GM12801 (cell line): ENCODE results near the gene NCMAP.

Source experiments
- TF ChIP-seq, protein P1 (sequence below): IDR thresholded peaks from one replicate; pipeline ENCODE4 v1.5.1; 2011; ENCODE audit warnings: control low read depth; ENCODE audit not compliant: insufficient read length; ENCODE audit errors: extremely low read depth

The NCMAP gene

DNA sequence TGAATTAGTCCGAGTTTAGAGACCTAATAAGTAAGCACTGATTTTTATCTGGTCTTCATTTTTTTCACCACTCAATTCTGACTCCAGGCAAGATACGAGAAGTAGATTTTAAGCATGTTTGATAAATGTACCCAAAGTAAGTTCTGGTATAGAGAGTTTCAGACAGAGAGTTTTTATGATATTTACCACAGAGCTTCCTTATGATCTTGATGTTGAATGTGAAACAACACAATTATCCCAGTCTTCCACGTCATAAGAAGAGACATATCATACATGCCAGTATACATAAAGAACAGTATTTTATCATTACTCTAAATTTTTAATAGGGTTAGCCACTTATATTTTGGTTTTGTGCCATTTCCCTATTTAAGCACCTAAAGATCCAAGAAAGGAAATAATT lies 7.8 kb upstream of the NCMAP start:
- TF ChIP-seq, protein P1, sequence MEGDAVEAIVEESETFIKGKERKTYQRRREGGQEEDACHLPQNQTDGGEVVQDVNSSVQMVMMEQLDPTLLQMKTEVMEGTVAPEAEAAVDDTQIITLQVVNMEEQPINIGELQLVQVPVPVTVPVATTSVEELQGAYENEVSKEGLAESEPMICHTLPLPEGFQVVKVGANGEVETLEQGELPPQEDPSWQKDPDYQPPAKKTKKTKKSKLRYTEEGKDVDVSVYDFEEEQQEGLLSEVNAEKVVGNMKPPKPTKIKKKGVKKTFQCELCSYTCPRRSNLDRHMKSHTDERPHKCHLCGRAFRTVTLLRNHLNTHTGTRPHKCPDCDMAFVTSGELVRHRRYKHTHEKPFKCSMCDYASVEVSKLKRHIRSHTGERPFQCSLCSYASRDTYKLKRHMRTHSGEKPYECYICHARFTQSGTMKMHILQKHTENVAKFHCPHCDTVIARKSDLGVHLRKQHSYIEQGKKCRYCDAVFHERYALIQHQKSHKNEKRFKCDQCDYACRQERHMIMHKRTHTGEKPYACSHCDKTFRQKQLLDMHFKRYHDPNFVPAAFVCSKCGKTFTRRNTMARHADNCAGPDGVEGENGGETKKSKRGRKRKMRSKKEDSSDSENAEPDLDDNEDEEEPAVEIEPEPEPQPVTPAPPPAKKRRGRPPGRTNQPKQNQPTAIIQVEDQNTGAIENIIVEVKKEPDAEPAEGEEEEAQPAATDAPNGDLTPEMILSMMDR = no peak

DNA sequence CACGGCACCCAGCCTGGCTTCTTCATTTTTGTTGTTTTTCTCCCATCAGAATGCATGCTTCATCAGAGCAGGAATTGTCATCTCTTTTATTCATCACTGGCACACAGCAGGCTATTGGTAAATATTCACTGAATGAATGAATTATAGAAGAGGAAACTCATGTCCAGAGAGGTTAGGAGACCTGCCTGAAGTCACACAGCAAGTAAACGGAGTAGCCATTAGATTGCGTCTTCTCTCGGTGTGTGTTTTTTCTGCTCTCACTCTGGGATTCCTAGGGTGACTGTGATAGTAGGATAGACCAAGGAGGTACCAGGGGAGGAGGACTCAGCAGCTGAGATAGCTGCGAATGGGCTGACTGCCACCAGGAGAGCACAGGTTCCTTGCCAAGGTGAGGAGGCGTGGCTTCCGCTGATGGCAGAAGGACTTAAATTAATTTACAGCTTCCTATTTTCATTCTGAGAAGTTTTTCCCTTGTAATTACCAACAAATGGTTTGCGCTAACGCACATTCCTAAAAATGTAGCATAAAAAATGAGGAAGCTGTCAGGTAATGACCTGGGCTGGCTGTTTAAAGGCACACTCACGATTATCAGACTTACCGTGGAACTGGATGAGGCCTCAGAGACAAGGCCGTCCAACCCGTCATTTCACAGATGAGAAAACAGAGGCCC lies 4.5 kb upstream of the NCMAP start:
- TF ChIP-seq, protein P1 = no peak

DNA sequence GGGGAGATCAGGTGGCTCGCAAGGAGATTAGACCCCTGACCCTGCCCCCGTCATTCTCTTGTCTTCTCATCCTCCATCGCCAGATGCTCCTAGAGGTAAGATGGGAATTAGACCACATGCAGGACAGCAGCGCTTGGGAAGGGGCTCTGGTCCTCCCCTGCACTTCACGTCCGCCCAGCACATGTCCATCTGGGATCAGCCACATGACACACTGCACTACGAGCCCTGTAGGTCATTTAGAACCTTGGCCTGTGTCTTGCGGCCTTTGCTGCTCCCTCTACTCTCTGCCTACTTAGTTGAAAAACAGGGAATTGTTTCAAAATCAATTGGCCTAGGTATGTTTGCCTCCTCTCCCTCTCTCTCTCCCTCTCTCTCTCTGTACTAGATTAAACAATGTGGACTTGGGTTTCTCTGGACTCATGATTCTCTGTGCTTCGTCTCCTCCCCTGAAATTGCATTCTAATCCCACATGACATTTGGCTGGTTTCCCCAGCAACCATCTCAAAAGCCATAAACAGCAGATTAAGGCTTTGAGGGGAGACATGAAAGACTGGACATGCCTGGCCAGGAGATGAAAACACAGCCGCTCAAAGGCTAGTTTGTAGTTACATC lies 3.8 kb upstream of the NCMAP start:
- TF ChIP-seq, protein P1 = no peak

DNA sequence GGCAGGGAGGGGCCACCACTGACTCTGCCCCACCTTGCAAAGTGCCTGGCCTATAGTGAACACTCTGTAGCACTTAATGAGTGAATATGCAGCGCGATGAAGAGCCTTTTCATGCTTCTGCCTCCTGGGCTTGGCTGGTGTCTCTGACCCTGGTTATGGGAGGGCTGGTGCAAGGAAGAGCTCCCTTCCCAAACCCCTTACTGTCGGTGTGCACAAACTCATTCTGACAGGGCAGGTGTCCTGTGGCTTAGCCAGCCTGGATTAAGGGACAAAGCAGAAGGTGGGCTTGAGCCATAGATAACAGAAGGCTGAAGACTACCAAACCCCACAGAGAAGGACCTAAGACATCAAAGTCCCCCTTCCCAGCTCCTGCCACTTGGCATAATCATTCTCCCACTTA lies 2.0 kb upstream of the NCMAP start:
- TF ChIP-seq, protein P1 = no peak

DNA sequence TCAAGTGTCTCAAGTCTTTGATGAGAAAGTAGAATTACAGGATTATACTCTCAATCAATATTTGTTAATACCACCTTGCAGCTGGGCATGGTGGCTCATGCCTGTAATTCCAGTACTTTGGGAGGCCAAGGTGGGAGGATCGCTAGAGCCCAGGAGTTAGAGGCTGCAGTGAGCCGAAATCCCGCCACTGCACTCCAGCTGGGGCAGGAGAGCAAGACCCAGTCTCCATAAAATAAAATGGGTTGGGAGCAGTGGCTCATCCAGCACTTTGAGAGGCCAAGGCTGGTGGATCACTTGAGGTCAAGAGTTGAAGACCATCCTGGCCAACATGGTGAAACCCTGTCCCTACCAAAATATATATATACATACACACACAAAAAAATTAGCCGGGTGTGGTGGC lies 1.2 kb upstream of the NCMAP start:
- TF ChIP-seq, protein P1 = no peak

DNA sequence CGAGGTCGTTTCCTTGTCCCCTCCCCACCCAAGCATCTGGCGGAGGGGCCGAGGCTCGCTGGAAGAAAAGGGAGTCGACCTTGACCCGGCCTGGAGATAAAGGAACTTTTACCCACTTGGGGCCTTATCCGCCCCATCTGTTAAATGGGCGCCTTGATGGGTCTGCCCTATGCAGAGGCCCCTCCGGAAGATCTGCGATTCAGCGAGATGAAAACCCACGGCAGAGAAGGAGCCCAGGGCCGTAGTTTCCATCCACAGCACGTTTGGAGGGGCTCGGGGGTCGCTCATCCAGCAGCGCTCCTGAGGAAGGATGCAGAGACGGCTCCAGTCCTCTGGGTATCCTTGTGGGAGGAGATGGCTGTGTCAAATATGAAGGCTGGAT lies 518 bp downstream of the NCMAP start:
- TF ChIP-seq, protein P1 = no peak

DNA sequence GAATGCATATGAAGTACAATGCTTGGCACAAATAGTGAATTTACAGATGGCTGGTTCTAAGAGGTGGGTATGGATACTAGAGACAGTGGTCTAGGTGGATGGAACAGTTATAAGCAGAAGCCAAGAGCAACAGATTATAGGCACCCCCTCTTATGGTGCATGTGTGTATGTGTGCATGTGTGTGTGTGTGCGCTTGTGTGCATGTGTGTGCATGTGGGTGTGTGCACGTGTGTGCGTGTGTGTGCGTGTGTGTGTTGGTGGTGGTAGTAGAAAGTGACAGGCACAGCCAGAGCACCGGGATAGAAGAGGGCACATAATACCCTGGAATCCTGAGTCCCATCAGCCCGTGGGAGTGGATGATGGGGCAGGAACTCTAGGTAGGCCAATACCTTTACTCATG lies 1.3 kb downstream of the NCMAP start:
- TF ChIP-seq, protein P1 = no peak
